Tibial nerve (tissue), 3 donors: ENCODE data around the gene ANKRD9.

Experiments used
- POLR2A ChIP-seq, 2 donors: fragments of 450-650 bp; IDR thresholded peaks; one replicate each; pipeline ENCODE4 v1.6.1; 2017; ENCODE audit warnings: antibody characterized with exemption in 2 of 2, mild to moderate bottlenecking in 2 of 2, moderate library complexity in 2 of 2
- TF ChIP-seq, protein P1 (sequence below), 5 experiments: fragments of 200-600 bp in 3 of 5; fragments of 450-650 bp in 2 of 5; sonication (generic) in 3 of 5; IDR thresholded peaks; one replicate each; pipeline ENCODE4 v1.5.1; 2016 to 2019; ENCODE audit warnings: antibody characterized with exemption in 5 of 5, mild to moderate bottlenecking in 3 of 5, moderate library complexity in 2 of 5

DNA sequence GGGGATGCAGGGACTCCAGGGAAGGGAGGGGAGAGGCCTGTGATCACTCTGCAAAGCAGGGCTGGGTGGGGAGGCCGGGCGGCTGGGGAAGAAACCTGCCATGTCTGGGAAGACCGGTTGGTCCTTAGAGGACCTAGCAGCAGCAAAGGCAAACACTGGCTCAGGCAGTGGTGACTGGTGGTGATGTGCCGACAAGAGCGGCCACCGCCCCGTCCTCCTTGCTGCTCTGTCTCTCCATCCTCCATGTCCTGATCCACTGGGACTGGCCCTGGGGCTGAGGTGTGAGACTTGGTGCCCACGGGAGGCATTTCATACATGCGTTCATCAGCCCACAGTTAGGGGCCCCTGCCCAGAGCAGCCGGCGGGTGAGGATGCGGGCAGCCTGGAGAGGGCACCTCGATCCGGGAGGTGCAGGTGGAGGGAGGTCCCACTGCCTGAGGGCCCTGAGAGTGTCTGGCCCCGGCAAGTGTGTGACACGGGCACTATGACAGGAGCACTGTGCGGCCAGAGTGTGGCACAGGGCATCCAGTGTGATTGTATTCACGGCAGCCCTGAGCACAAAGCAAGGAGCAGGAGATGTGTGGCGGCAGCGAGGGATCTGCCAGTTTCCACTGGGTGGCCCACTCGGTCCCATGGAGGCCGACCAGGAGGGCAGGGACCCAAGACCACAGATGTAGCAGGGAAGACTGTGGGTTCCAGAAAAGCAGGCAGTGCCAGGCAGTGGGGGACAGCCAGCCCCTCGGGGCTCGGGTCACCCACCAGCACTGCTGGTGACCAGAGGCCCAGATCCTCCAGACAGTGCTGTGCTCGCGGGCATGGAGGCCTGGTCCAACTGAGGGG, 13.9 kb downstream of the ANKRD9 start:
- TF ChIP-seq, protein P1, sequence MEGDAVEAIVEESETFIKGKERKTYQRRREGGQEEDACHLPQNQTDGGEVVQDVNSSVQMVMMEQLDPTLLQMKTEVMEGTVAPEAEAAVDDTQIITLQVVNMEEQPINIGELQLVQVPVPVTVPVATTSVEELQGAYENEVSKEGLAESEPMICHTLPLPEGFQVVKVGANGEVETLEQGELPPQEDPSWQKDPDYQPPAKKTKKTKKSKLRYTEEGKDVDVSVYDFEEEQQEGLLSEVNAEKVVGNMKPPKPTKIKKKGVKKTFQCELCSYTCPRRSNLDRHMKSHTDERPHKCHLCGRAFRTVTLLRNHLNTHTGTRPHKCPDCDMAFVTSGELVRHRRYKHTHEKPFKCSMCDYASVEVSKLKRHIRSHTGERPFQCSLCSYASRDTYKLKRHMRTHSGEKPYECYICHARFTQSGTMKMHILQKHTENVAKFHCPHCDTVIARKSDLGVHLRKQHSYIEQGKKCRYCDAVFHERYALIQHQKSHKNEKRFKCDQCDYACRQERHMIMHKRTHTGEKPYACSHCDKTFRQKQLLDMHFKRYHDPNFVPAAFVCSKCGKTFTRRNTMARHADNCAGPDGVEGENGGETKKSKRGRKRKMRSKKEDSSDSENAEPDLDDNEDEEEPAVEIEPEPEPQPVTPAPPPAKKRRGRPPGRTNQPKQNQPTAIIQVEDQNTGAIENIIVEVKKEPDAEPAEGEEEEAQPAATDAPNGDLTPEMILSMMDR (IDR thresholded peaks at IDR 0.05), result no peak
- TF ChIP-seq POLR2A (IDR thresholded peaks at IDR 0.05), result no peak
